ENCODE results near the gene CNPY3.

Gene CNPY3

GRCh38 chr6:42981836-42982235, 52.6 kb downstream of the CNPY3 start:
- no peak overlapping the region for H2BK5ac ChIP-seq (ENCODE audit: low read length)
- H3K4me2 ChIP-seq (ENCODE audit: insufficient read depth, low read length, poor library complexity, severe bottlenecking): no peak overlapping the region
- H3K4me1 ChIP-seq (ENCODE audit: control insufficient read depth in 2 of 2, insufficient read depth in 1 of 2, low read depth in 1 of 2, low read length in 2 of 2): peaks cover 9 to 12% of the 10 kb centered on the region in 2 donors
- H2BK12ac ChIP-seq (ENCODE audit: low read length): no peak overlapping the region
- no peak overlapping the region for H2AK5ac ChIP-seq (ENCODE audit: low read depth, low read length)
- H2BK15ac ChIP-seq (ENCODE audit: low read length): no peak overlapping the region
- H3K27ac ChIP-seq (replicated peaks; ENCODE audit: low read length): no peak overlapping the region
- H3K79me1 ChIP-seq (ENCODE audit: low read depth, low read length): peaks cover 5% of the 10 kb centered on the region
- no peak overlapping the region for H2BK120ac ChIP-seq (ENCODE audit: low read depth, low read length)
- no peak overlapping the region for H3K4me3 ChIP-seq (ENCODE audit: low read length in 2 of 2)
- no peak overlapping the region for H2AFZ ChIP-seq (ENCODE audit: low read length)
- H3K9ac ChIP-seq (ENCODE audit: low read depth, low read length, poor library complexity): no peak overlapping the region
- no peak overlapping the region for H3K14ac ChIP-seq (ENCODE audit: low read length)
- no peaks in the 10 kb centered on the region for H3K9me3 ChIP-seq (replicated peaks in 1 of 2; ENCODE audit: control insufficient read depth in 2 of 2, insufficient read depth in 1 of 2, low read depth in 1 of 2, low read length in 2 of 2)
- H3K4ac ChIP-seq (ENCODE audit: low read length): no peak overlapping the region
- no peak overlapping the region for H4K8ac ChIP-seq (ENCODE audit: low read depth, low read length)
- H3K23ac ChIP-seq (ENCODE audit: low read depth, low read length, poor library complexity): no peak overlapping the region
- 100% methylated on average over 2 of the region's 5 CpGs; no CpG with 5 or more reads in 1 of the 2 donors for WGBS, 2 donors (ENCODE audit: extremely low coverage in 2 of 2, insufficient read length in 2 of 2, insufficient replicate concordance in 1 of 2)
- no peak for DNase-seq (ENCODE audit: low spot score)
- H3K18ac ChIP-seq (ENCODE audit: low read length): no peak overlapping the region
- no peaks in the 10 kb centered on the region for H3K27me3 ChIP-seq (ENCODE audit: control insufficient read depth in 3 of 3, insufficient read depth in 3 of 3, low read depth in 1 of 3, low read length in 3 of 3)
- no peak overlapping the region for H4K91ac ChIP-seq (ENCODE audit: low read depth, low read length, poor library complexity)
- H3K36me3 ChIP-seq (replicated peaks in 1 of 2; ENCODE audit: control insufficient read depth in 2 of 2, insufficient read depth in 2 of 2, low read length in 2 of 2): peaks cover 0 to 5% of the 10 kb centered on the region in 2 donors

GRCh38 chr6:42984001-42984923, 55.0 kb downstream of the CNPY3 start, which contains the start of gene PPP2R5D:
Gene PPP2R5D, plus strand, starts transcription at chr6:42984570. Its CDS starts 108 bp downstream, at chr6:42984678.
- Histone ChIP-seq H2BK5ac (ENCODE audit: low read length) (peak within 1 kb of the TSS; percentile 1), H2BK120ac (ENCODE audit: low read depth, low read length) (no peak within 1 kb of the TSS), H3K14ac (ENCODE audit: low read length) (peak within 1 kb of the TSS; percentile 65), H4K8ac (ENCODE audit: low read depth, low read length) (no peak within 1 kb of the TSS), H2BK15ac (ENCODE audit: low read length) (no peak within 1 kb of the TSS), H3K18ac (ENCODE audit: low read length) (peak within 1 kb of the TSS; percentile 95), H3K4ac (ENCODE audit: low read length) (no peak within 1 kb of the TSS), H2AK5ac (ENCODE audit: low read depth, low read length) (peak within 1 kb of the TSS; percentile 67), H4K91ac (ENCODE audit: low read depth, low read length, poor library complexity) (no peak within 1 kb of the TSS), H2AFZ (ENCODE audit: low read length) (peak within 1 kb of the TSS; percentile 94), H3K4me1 (ENCODE audit: control insufficient read depth in 2 of 2, insufficient read depth in 1 of 2, low read depth in 1 of 2, low read length in 2 of 2) (peaks cover 8% of the 10 kb centered on the region in 2 donors), H3K23ac (ENCODE audit: low read depth, low read length, poor library complexity) (peak within 1 kb of the TSS; percentile 66), H3K4me2 (ENCODE audit: insufficient read depth, low read length, poor library complexity, severe bottlenecking) (peak within 1 kb of the TSS; percentile 73), H3K4me3 (ENCODE audit: low read length in 2 of 2) (peak within 1 kb of the TSS; percentile 64 to 91), H2BK12ac (ENCODE audit: low read length) (no peak within 1 kb of the TSS), H3K36me3 (replicated peaks in 1 of 2; ENCODE audit: control insufficient read depth in 2 of 2, insufficient read depth in 2 of 2, low read length in 2 of 2) (peaks cover 5 to 29% of the 10 kb centered on the region in 2 donors), H3K9me3 (replicated peaks in 1 of 2; ENCODE audit: control insufficient read depth in 2 of 2, insufficient read depth in 1 of 2, low read depth in 1 of 2, low read length in 2 of 2) (no peaks in the 10 kb centered on the region), H3K79me1 (ENCODE audit: low read depth, low read length) (peaks cover 3% of the 10 kb centered on the region), H3K27me3 (ENCODE audit: control insufficient read depth in 3 of 3, insufficient read depth in 3 of 3, low read depth in 1 of 3, low read length in 3 of 3) (no peaks in the 10 kb centered on the region), H3K27ac (replicated peaks; ENCODE audit: low read length) (peak within 1 kb of the TSS; percentile 86), H3K9ac (ENCODE audit: low read depth, low read length, poor library complexity) (peak within 1 kb of the TSS; percentile 85)
- WGBS, 2 donors (ENCODE audit: extremely low coverage in 2 of 2, insufficient read length in 2 of 2, insufficient replicate concordance in 1 of 2): no CpG with 5 or more reads among the region's 59 CpGs
- DNase-seq (ENCODE audit: low spot score): peak; percentile 98

- Histone ChIP-seq H3K4me3 (ENCODE audit: low read length in 2 of 2) (peak overlapping the region; percentile 64 to 91), H2BK5ac (ENCODE audit: low read length) (no peak overlapping the region), H3K4ac (ENCODE audit: low read length) (no peak overlapping the region), H2BK12ac (ENCODE audit: low read length) (no peak overlapping the region), H3K27ac (replicated peaks; ENCODE audit: low read length) (no peak overlapping the region), H3K14ac (ENCODE audit: low read length) (peak overlapping the region; percentile 65), H2BK15ac (ENCODE audit: low read length) (no peak overlapping the region), H2BK120ac (ENCODE audit: low read depth, low read length) (no peak overlapping the region), H3K23ac (ENCODE audit: low read depth, low read length, poor library complexity) (peak overlapping the region; percentile 34), H3K9me3 (replicated peaks in 1 of 2; ENCODE audit: control insufficient read depth in 2 of 2, insufficient read depth in 1 of 2, low read depth in 1 of 2, low read length in 2 of 2) (no peaks in the 10 kb centered on the region), H3K9ac (ENCODE audit: low read depth, low read length, poor library complexity) (peak overlapping the region; percentile 85), H4K91ac (ENCODE audit: low read depth, low read length, poor library complexity) (no peak overlapping the region), H2AK5ac (ENCODE audit: low read depth, low read length) (peak overlapping the region; percentile 67), H3K4me1 (ENCODE audit: control insufficient read depth in 2 of 2, insufficient read depth in 1 of 2, low read depth in 1 of 2, low read length in 2 of 2) (peaks cover 6% of the 10 kb centered on the region in 2 donors), H2AFZ (ENCODE audit: low read length) (peak overlapping the region; percentile 94), H3K36me3 (replicated peaks in 1 of 2; ENCODE audit: control insufficient read depth in 2 of 2, insufficient read depth in 2 of 2, low read length in 2 of 2) (peaks cover 11 to 37% of the 10 kb centered on the region in 2 donors), H3K27me3 (ENCODE audit: control insufficient read depth in 3 of 3, insufficient read depth in 3 of 3, low read depth in 1 of 3, low read length in 3 of 3) (no peaks in the 10 kb centered on the region), H3K79me1 (ENCODE audit: low read depth, low read length) (peaks cover 3% of the 10 kb centered on the region), H4K8ac (ENCODE audit: low read depth, low read length) (no peak overlapping the region), H3K18ac (ENCODE audit: low read length) (peak overlapping the region; percentile 95), H3K4me2 (ENCODE audit: insufficient read depth, low read length, poor library complexity, severe bottlenecking) (peak overlapping the region; percentile 66)
- WGBS, 2 donors (ENCODE audit: extremely low coverage in 2 of 2, insufficient read length in 2 of 2, insufficient replicate concordance in 1 of 2): no CpG with 5 or more reads among the region's 13 CpGs
- no peak for DNase-seq (ENCODE audit: low spot score)
These were observed 55.7 kb downstream of the CNPY3 start for GRCh38 chr6:42984924-42985475.

All from neuronal stem cell (in vitro differentiated cells).